ENCODE measurements around the gene CHMP6.

CHMP6 gene

GRCh38 chr17:80955671-80956280 lies 35.9 kb upstream of the CHMP6 start:
- Histone ChIP-seq H3K4me2 (ENCODE audit: low read depth, low read length, poor library complexity, severe bottlenecking) (no peak overlapping the region), H3K4me3 (ENCODE audit: low read length, poor library complexity, severe bottlenecking) (no peak overlapping the region), H3K36me3 (ENCODE audit: insufficient read depth, low read length) (no peaks in the 10 kb centered on the region), H3K4me1 (ENCODE audit: insufficient read depth, low read length, poor library complexity, severe bottlenecking) (no peaks in the 10 kb centered on the region), H2AFZ (ENCODE audit: low read length) (no peak overlapping the region), H3K9me3 (ENCODE audit: insufficient read depth, low read depth, low read length) (no peaks in the 10 kb centered on the region), H3F3A (ENCODE audit: low read depth) (no peaks in the 10 kb centered on the region), H4K20me1 (ENCODE audit: insufficient read depth, low read length, poor library complexity, severe bottlenecking) (no peaks in the 10 kb centered on the region), H3K79me2 (ENCODE audit: insufficient read depth, low read length) (no peaks in the 10 kb centered on the region), H3K27me3 (ENCODE audit: insufficient read depth, low read length, poor library complexity, severe bottlenecking) (no peaks in the 10 kb centered on the region), H3K9ac (ENCODE audit: low read depth, low read length, poor library complexity, severe bottlenecking) (no peak overlapping the region), H3K9me2 (replicated peaks; ENCODE audit: low read depth, low read length) (no peaks in the 10 kb centered on the region)
- TF ChIP-seq CTCF (conservative IDR thresholded peaks at IDR 0.05; ENCODE audit: low read length), result no peak
- TF ChIP-seq EZH2phosphoT487 (IDR thresholded peaks at IDR 0.05; ENCODE audit: borderline replicate concordance), result no peak

GRCh38 chr17:80956321-80957190 lies 35.1 kb upstream of the CHMP6 start:
- no peaks in the 10 kb centered on the region for H3K4me1 ChIP-seq (ENCODE audit: insufficient read depth, low read length, poor library complexity, severe bottlenecking)
- H3K4me2 ChIP-seq (ENCODE audit: low read depth, low read length, poor library complexity, severe bottlenecking), result no peak overlapping the region
- H2AFZ ChIP-seq (ENCODE audit: low read length), result no peak overlapping the region
- no peaks in the 10 kb centered on the region for H3K79me2 ChIP-seq (ENCODE audit: insufficient read depth, low read length)
- H4K20me1 ChIP-seq (ENCODE audit: insufficient read depth, low read length, poor library complexity, severe bottlenecking), result no peaks in the 10 kb centered on the region
- no peaks in the 10 kb centered on the region for H3K9me2 ChIP-seq (replicated peaks; ENCODE audit: low read depth, low read length)
- no peaks in the 10 kb centered on the region for H3K9me3 ChIP-seq (ENCODE audit: insufficient read depth, low read depth, low read length)
- no peaks in the 10 kb centered on the region for H3K36me3 ChIP-seq (ENCODE audit: insufficient read depth, low read length)
- H3K27me3 ChIP-seq (ENCODE audit: insufficient read depth, low read length, poor library complexity, severe bottlenecking), result no peaks in the 10 kb centered on the region
- H3K4me3 ChIP-seq (ENCODE audit: low read length, poor library complexity, severe bottlenecking), result no peak overlapping the region
- no peak overlapping the region for H3K9ac ChIP-seq (ENCODE audit: low read depth, low read length, poor library complexity, severe bottlenecking)
- TF ChIP-seq EZH2phosphoT487 (IDR thresholded peaks at IDR 0.05; ENCODE audit: borderline replicate concordance), result no peak
- no peak for TF ChIP-seq CTCF (conservative IDR thresholded peaks at IDR 0.05; ENCODE audit: low read length)
- H3F3A ChIP-seq (ENCODE audit: low read depth), result no peaks in the 10 kb centered on the region

- no peaks in the 10 kb centered on the region for H3F3A ChIP-seq (ENCODE audit: low read depth)
- no peak for TF ChIP-seq CTCF (conservative IDR thresholded peaks at IDR 0.05; ENCODE audit: low read length)
- TF ChIP-seq EZH2phosphoT487 (IDR thresholded peaks at IDR 0.05; ENCODE audit: borderline replicate concordance), result no peak
- H3K9ac ChIP-seq (ENCODE audit: low read depth, low read length, poor library complexity, severe bottlenecking), result no peak overlapping the region
- H4K20me1 ChIP-seq (ENCODE audit: insufficient read depth, low read length, poor library complexity, severe bottlenecking), result no peaks in the 10 kb centered on the region
- no peaks in the 10 kb centered on the region for H3K9me2 ChIP-seq (replicated peaks; ENCODE audit: low read depth, low read length)
- no peaks in the 10 kb centered on the region for H3K36me3 ChIP-seq (ENCODE audit: insufficient read depth, low read length)
- H3K4me3 ChIP-seq (ENCODE audit: low read length, poor library complexity, severe bottlenecking), result no peak overlapping the region
- no peak overlapping the region for H3K4me2 ChIP-seq (ENCODE audit: low read depth, low read length, poor library complexity, severe bottlenecking)
- no peaks in the 10 kb centered on the region for H3K27me3 ChIP-seq (ENCODE audit: insufficient read depth, low read length, poor library complexity, severe bottlenecking)
- no peak overlapping the region for H2AFZ ChIP-seq (ENCODE audit: low read length)
- no peaks in the 10 kb centered on the region for H3K9me3 ChIP-seq (ENCODE audit: insufficient read depth, low read depth, low read length)
- no peaks in the 10 kb centered on the region for H3K4me1 ChIP-seq (ENCODE audit: insufficient read depth, low read length, poor library complexity, severe bottlenecking)
- H3K79me2 ChIP-seq (ENCODE audit: insufficient read depth, low read length), result no peaks in the 10 kb centered on the region
These were observed 34.1 kb upstream of the CHMP6 start for GRCh38 chr17:80957461-80957941.
